ENCODE measurements around the gene MSI2. TPM values are rescaled to one million over a fixed set of nuclear protein-coding genes. Genes with fewer than 3 reads are reported as not detected.

MSI2 gene
- total and polyA plus RNA-seq, 12 donors, result 25.5 to 135 (median 121) TPM

GRCh38 chr17:57416369-57416768 is 160.0 kb downstream of the MSI2 start:
- H3K4me3 ChIP-seq, result no peak overlapping the region
- H3K4me1 ChIP-seq, result peaks cover 0 to 16% (median 6%) of the 10 kb centered on the region in 9 donors
- no peaks in the 10 kb centered on the region for H3K36me3 ChIP-seq
- intact Hi-C loops (cut with DNase I), result loop anchor here in 1 of 10 donors (10.0 kb wide), 1 partner anchor 52 kb away; no protein-coding TSS in a partner anchor
- H3K27me3 ChIP-seq, result no peaks in the 10 kb centered on the region
- ATAC-seq (no peak), DNase-seq (no peak)
- no peaks in the 10 kb centered on the region for H3K9me3 ChIP-seq
- 82 to 87% methylated on average over 7 of the region's 7 CpGs for WGBS, 2 donors
- TF ChIP-seq CTCF (IDR thresholded peaks at IDR 0.05), result no peak
- no peak overlapping the region for H3K27ac ChIP-seq

GRCh38 chr17:57417956-57418355 is 161.6 kb downstream of the MSI2 start:
- Histone ChIP-seq H3K9me3 (no peaks in the 10 kb centered on the region), H3K4me1 (peaks cover 0 to 27% (median 9%) of the 10 kb centered on the region in 9 donors), H3K36me3 (no peaks in the 10 kb centered on the region), H3K27me3 (no peaks in the 10 kb centered on the region), H3K27ac (no peak overlapping the region), H3K4me3 (no peak overlapping the region)
- ATAC-seq (no peak), DNase-seq (no peak)
- TF ChIP-seq CTCF (IDR thresholded peaks at IDR 0.05), result no peak
- intact Hi-C loops (cut with DNase I), result loop anchor here in 1 of 10 donors (10.0 kb wide), 1 partner anchor 53 kb away; no protein-coding TSS in a partner anchor
- 77 to 79% methylated on average over 7 of the region's 7 CpGs for WGBS, 2 donors

- no peaks in the 10 kb centered on the region for H3K9me3 ChIP-seq
- no peak for ATAC-seq
- H3K4me3 ChIP-seq, result no peak overlapping the region
- WGBS, 2 donors, result 53 to 64% methylated on average over 7 of the region's 7 CpGs
- no peaks in the 10 kb centered on the region for H3K36me3 ChIP-seq
- DNase-seq, result no peak
- H3K27ac ChIP-seq, result no peak overlapping the region
- peaks cover 0 to 34% (median 14%) of the 10 kb centered on the region in 9 donors for H3K4me1 ChIP-seq
- intact Hi-C loops (cut with DNase I), result loop anchor here in 1 of 10 donors (10.0 kb wide), 1 partner anchor 54 kb away; no protein-coding TSS in a partner anchor
- TF ChIP-seq CTCF (IDR thresholded peaks at IDR 0.05), result no peak
- H3K27me3 ChIP-seq, result no peaks in the 10 kb centered on the region
Measured at GRCh38 chr17:57418463-57419246, 162.3 kb downstream of the MSI2 start.

- WGBS, 2 donors, result 94 to 96% methylated on average over 11 of the region's 11 CpGs
- Histone ChIP-seq H3K4me3 (no peak overlapping the region), H3K9me3 (no peaks in the 10 kb centered on the region), H3K27ac (no peak overlapping the region), H3K36me3 (no peaks in the 10 kb centered on the region), H3K27me3 (no peaks in the 10 kb centered on the region), H3K4me1 (peaks cover 0 to 48% (median 19%) of the 10 kb centered on the region in 9 donors)
- DNase-seq (no peak), ATAC-seq (no peak)
- intact Hi-C loops (cut with DNase I), result loop anchor here in 1 of 10 donors (10.0 kb wide), 1 partner anchor 55 kb away; no protein-coding TSS in a partner anchor
- no peak for TF ChIP-seq CTCF (IDR thresholded peaks at IDR 0.05)
Measured at GRCh38 chr17:57419940-57420550, 163.7 kb downstream of the MSI2 start.
